DND-41 (cell line): ENCODE data around the gene LTBP1.

Experiments used
- ATAC-seq: fragments of 200-7000 bp; cut with Tn5 transposase; 3 replicates; pipeline ENCODE4 v1.9.1; 2021; ENCODE audit warnings: low read depth; ENCODE audit not compliant: insufficient read depth
- DNase-seq: peaks from one replicate; pipeline ENCODE4 v3.0.0-alpha.2; 2020
- H2AFZ ChIP-seq: 2 replicates; pipeline ENCODE4 v1.6.0; 2012; ENCODE audit warnings: low read depth, low read length
- H3K27ac ChIP-seq: 2 replicates; pipeline ENCODE4 v1.5.1; 2012; ENCODE audit warnings: low read length, inconsistent platforms
- H3K27me3 ChIP-seq: fragments of 200-600 bp; sonication (generic); 2 replicates; pipeline ENCODE4 v1.6.0; 2012; ENCODE audit warnings: low read length, mild to moderate bottlenecking, inconsistent platforms; ENCODE audit not compliant: insufficient read depth, poor library complexity
- H3K36me3 ChIP-seq: 2 replicates; pipeline ENCODE4 v1.5.1; 2012; ENCODE audit warnings: low read length, inconsistent platforms; ENCODE audit not compliant: insufficient read depth
- H3K4me1 ChIP-seq: 2 replicates; pipeline ENCODE4 v1.5.1; 2012; ENCODE audit warnings: mild to moderate bottlenecking, low read length; ENCODE audit not compliant: insufficient read depth
- H3K4me2 ChIP-seq: 2 replicates; pipeline ENCODE4 v1.6.0; 2012; ENCODE audit warnings: mild to moderate bottlenecking, moderate library complexity, low read length, inconsistent platforms; ENCODE audit not compliant: insufficient read depth
- H3K4me3 ChIP-seq, 2 experiments: fragments of 200-600 bp in 1 of 2; shearing (Covaris generic) in 1 of 2; 2 replicates each; pipeline ENCODE4 v1.5.1; 2012 to 2016; ENCODE audit warnings: inconsistent platforms in 2 of 2, low read length in 2 of 2, mild to moderate bottlenecking in 2 of 2, low read depth in 1 of 2, moderate library complexity in 1 of 2
- H3K79me2 ChIP-seq: 2 replicates; pipeline ENCODE4 v1.6.0; 2012; ENCODE audit warnings: low read length, inconsistent platforms; ENCODE audit not compliant: insufficient read depth
- H3K9ac ChIP-seq: 2 replicates; pipeline ENCODE4 v1.6.0; 2012; ENCODE audit warnings: low read depth, mild to moderate bottlenecking, inconsistent platforms, low read length, moderate library complexity
- H3K9me3 ChIP-seq: 2 replicates; pipeline ENCODE4 v1.5.1; 2012; ENCODE audit warnings: low read length, moderate library complexity, mild to moderate bottlenecking, inconsistent platforms; ENCODE audit not compliant: insufficient read depth, severe bottlenecking
- H4K20me1 ChIP-seq: 2 replicates; pipeline ENCODE4 v1.6.0; 2012; ENCODE audit warnings: low read length; ENCODE audit not compliant: insufficient read depth
- CTCF ChIP-seq: IDR thresholded peaks from 2 replicates; pipeline ENCODE4 v1.5.1; 2012; ENCODE audit warnings: borderline replicate concordance, low read length, moderate library complexity, mild to moderate bottlenecking; ENCODE audit not compliant: poor library complexity, severe bottlenecking; ENCODE audit errors: extremely low read depth
- EZH2 ChIP-seq: IDR thresholded peaks from 3 replicates; pipeline ENCODE4 v1.6.1; 2012; ENCODE audit warnings: borderline replicate concordance, low read depth, mild to moderate bottlenecking, moderate library complexity, low read length, inconsistent platforms; ENCODE audit not compliant: severe bottlenecking

The LTBP1 gene

GRCh38 chr2:33301355-33301754, 354.6 kb downstream of the LTBP1 start:
- H2AFZ ChIP-seq: no peak overlapping the region
- TF ChIP-seq CTCF (no peak), EZH2 (no peak)
- no peaks in the 10 kb centered on the region for H3K27me3 ChIP-seq
- no peaks in the 10 kb centered on the region for H3K9me3 ChIP-seq
- H3K79me2 ChIP-seq: no peaks in the 10 kb centered on the region
- H4K20me1 ChIP-seq: no peaks in the 10 kb centered on the region
- ATAC-seq (no peak), DNase-seq (no peak)
- H3K4me1 ChIP-seq: no peaks in the 10 kb centered on the region
- H3K4me3 ChIP-seq: no peak overlapping the region
- no peak overlapping the region for H3K4me2 ChIP-seq
- H3K27ac ChIP-seq: no peak overlapping the region
- no peaks in the 10 kb centered on the region for H3K36me3 ChIP-seq
- H3K9ac ChIP-seq: no peak overlapping the region

GRCh38 chr2:33302348-33302747, 355.6 kb downstream of the LTBP1 start:
- Histone ChIP-seq H3K27me3 (no peaks in the 10 kb centered on the region), H3K79me2 (no peaks in the 10 kb centered on the region), H3K9ac (no peak overlapping the region), H2AFZ (no peak overlapping the region), H4K20me1 (no peaks in the 10 kb centered on the region), H3K4me2 (no peak overlapping the region), H3K4me3 (no peak overlapping the region), H3K36me3 (no peaks in the 10 kb centered on the region), H3K9me3 (no peaks in the 10 kb centered on the region), H3K27ac (no peak overlapping the region), H3K4me1 (no peaks in the 10 kb centered on the region)
- ATAC-seq (no peak), DNase-seq (no peak)
- no peak for TF ChIP-seq EZH2
- no peak for TF ChIP-seq CTCF

- peak overlapping the region; percentile 52; the same call in 1 of the 2 replicates for H2AFZ ChIP-seq
- H3K4me1 ChIP-seq: no peaks in the 10 kb centered on the region
- no peaks in the 10 kb centered on the region for H4K20me1 ChIP-seq
- H3K27me3 ChIP-seq: no peaks in the 10 kb centered on the region
- H3K4me3 ChIP-seq: no peak overlapping the region
- H3K9ac ChIP-seq: no peak overlapping the region
- H3K4me2 ChIP-seq: no peak overlapping the region
- no peaks in the 10 kb centered on the region for H3K79me2 ChIP-seq
- no peaks in the 10 kb centered on the region for H3K9me3 ChIP-seq
- ATAC-seq (no peak), DNase-seq (no peak)
- H3K36me3 ChIP-seq: no peaks in the 10 kb centered on the region
- no peak overlapping the region for H3K27ac ChIP-seq
- TF ChIP-seq EZH2 (no peak), CTCF (no peak)
Observed at GRCh38 chr2:33304032-33304864, 357.5 kb downstream of the LTBP1 start.
